Suprapubic skin (tissue), 4 donors: ENCODE results near the gene HOXA6.

ENCODE experiments used
- CTCF ChIP-seq, 2 donors: fragments of 200-600 bp in 1 of 2; fragments of 450-650 bp in 1 of 2; sonication (generic) in 1 of 2; IDR thresholded peaks; one replicate each; pipeline ENCODE4 v1.5.1; 2016 to 2019; ENCODE audit warnings: antibody characterized with exemption in 2 of 2, mild to moderate bottlenecking in 1 of 2, moderate library complexity in 1 of 2
- EP300 ChIP-seq: sonication (generic); formaldehyde crosslinking; IDR thresholded peaks from one replicate; pipeline ENCODE4 v1.6.1; 2017; ENCODE audit warnings: antibody characterized with exemption
- POLR2A ChIP-seq, 2 donors: fragments of 450-650 bp; IDR thresholded peaks; one replicate each; pipeline ENCODE4 v1.6.1; 2017; ENCODE audit warnings: antibody characterized with exemption in 2 of 2, mild to moderate bottlenecking in 2 of 2, moderate library complexity in 2 of 2
- POLR2AphosphoS5 ChIP-seq, 3 donors: sonication (generic); formaldehyde crosslinking; IDR thresholded peaks; one replicate each; pipeline ENCODE4 v1.6.1; 2017; ENCODE audit warnings: antibody characterized with exemption in 3 of 3

- TF ChIP-seq CTCF (IDR thresholded peaks at IDR 0.05) (no peak), POLR2A (IDR thresholded peaks at IDR 0.05) (no peak), EP300 (no peak), POLR2AphosphoS5 (IDR thresholded peaks at IDR 0.05) (no peak)
These were observed 28.3 kb upstream of the HOXA6 start for GRCh38 chr7:27175626-27176523.
